Calu3 (cell line): ENCODE data around the gene NDST3. TPM values are rescaled to one million over a fixed set of nuclear protein-coding genes. Genes with fewer than 3 reads are reported as not detected.

ENCODE experiments used
- BruUV-seq: library from RNA; stranded (reverse); fragments of 400-500 nt; replicated peaks from 2 replicates; lab custom pipeline; 2021; lab: Mats Ljungman, UMichigan
- CTCF ChIA-PET: fragments of 300-600 bp; sonication (Branson Sonifier 250); formaldehyde crosslinking; loops from one replicate; lab custom pipeline; 2022; ENCODE audit warnings: antibody characterized with exemption; lab: Charles Lee
- DNase-seq: peaks from one replicate; pipeline ENCODE4 v3.0.0; 2022
- H3K27ac Mint-ChIP-seq: one replicate; pipeline ENCODE4 v1.8.0; 2022; ENCODE audit warnings: mixed read lengths; ENCODE audit not compliant: unreplicated experiment
- H3K27me3 Mint-ChIP-seq: one replicate; pipeline ENCODE4 v1.8.0; 2022; ENCODE audit warnings: mixed read lengths; ENCODE audit not compliant: unreplicated experiment
- H3K36me3 Mint-ChIP-seq: one replicate; pipeline ENCODE4 v1.8.0; 2022; ENCODE audit warnings: mild to moderate bottlenecking, moderate library complexity, mixed read lengths; ENCODE audit not compliant: insufficient read depth, unreplicated experiment
- H3K4me1 Mint-ChIP-seq: one replicate; pipeline ENCODE4 v1.8.0; 2022; ENCODE audit warnings: mild to moderate bottlenecking, low read depth, mixed read lengths; ENCODE audit not compliant: unreplicated experiment
- H3K4me3 Mint-ChIP-seq: one replicate; pipeline ENCODE4 v1.8.0; 2022; ENCODE audit warnings: mild to moderate bottlenecking, low read depth, moderate library complexity, mixed read lengths; ENCODE audit not compliant: unreplicated experiment
- H3K9me3 Mint-ChIP-seq: one replicate; pipeline ENCODE4 v1.8.0; 2022; ENCODE audit warnings: low read depth, mixed read lengths; ENCODE audit not compliant: unreplicated experiment
- intact Hi-C: fragments of 100-400 bp; cut with micrococcal nuclease; formaldehyde crosslinking; loops from one replicate; pipeline ENCODE4 v1.10.0; 2022; ENCODE audit not compliant: unreplicated experiment
- total RNA-seq: library from RNA; stranded (reverse); gene quantifications from 2 replicates; pipeline ENCODE4 v1.2.3, GENCODE V29; 2022
- TF ChIP-seq, protein P1 (sequence below): fragments of 200-600 bp; IDR thresholded peaks from one replicate; pipeline ENCODE4 v1.8.0; 2022; ENCODE audit warnings: antibody characterized with exemption; ENCODE audit not compliant: unreplicated experiment

Gene NDST3
- total RNA-seq, 1 experiment from 2014 or later, result 0.12 TPM

DNA sequence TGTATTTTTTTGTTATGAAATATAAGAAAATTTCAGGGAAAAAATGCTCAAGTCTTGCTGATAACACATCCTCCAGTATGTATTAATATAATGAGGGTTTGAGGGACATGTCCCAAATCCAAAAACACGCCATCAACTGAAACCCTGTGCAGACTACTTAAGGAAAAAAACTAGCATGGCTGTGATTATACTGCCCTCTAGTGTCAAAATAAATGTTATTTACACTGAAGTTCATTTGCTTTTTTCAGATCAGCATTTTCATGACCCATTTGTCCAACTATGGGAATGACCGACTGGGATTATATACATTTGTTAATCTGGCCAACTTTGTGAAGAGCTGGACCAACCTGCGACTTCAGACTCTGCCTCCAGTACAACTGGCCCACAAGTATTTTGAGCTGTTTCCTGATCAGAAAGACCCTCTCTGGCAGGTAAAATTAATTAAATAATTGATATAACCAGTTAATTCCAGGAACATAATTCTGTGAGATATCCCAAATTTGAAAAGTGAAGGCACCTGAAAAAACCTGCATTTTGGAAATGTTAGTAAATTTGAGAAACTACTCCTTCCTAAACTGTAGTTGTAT, 190.1 kb downstream of the NDST3 start:
- H3K36me3 Mint-ChIP-seq, result no peaks in the 10 kb centered on the region
- no peak for DNase-seq
- TF ChIP-seq, protein P1, sequence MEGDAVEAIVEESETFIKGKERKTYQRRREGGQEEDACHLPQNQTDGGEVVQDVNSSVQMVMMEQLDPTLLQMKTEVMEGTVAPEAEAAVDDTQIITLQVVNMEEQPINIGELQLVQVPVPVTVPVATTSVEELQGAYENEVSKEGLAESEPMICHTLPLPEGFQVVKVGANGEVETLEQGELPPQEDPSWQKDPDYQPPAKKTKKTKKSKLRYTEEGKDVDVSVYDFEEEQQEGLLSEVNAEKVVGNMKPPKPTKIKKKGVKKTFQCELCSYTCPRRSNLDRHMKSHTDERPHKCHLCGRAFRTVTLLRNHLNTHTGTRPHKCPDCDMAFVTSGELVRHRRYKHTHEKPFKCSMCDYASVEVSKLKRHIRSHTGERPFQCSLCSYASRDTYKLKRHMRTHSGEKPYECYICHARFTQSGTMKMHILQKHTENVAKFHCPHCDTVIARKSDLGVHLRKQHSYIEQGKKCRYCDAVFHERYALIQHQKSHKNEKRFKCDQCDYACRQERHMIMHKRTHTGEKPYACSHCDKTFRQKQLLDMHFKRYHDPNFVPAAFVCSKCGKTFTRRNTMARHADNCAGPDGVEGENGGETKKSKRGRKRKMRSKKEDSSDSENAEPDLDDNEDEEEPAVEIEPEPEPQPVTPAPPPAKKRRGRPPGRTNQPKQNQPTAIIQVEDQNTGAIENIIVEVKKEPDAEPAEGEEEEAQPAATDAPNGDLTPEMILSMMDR, result peak; percentile 29
- no peaks in the 10 kb centered on the region for H3K9me3 Mint-ChIP-seq
- intact Hi-C loops, result loop anchor here (5.0 to 10.0 kb wide), 3 partner anchors 190 to 1092 kb away; partner anchors contain the start of gene NDST3
- H3K27me3 Mint-ChIP-seq, result no peaks in the 10 kb centered on the region
- no peak overlapping the region for H3K27ac Mint-ChIP-seq
- H3K4me1 Mint-ChIP-seq, result no peaks in the 10 kb centered on the region
- H3K4me3 Mint-ChIP-seq, result no peak overlapping the region
- CTCF ChIA-PET, result no interaction called here
- no TSS peak for BruUV-seq

DNA sequence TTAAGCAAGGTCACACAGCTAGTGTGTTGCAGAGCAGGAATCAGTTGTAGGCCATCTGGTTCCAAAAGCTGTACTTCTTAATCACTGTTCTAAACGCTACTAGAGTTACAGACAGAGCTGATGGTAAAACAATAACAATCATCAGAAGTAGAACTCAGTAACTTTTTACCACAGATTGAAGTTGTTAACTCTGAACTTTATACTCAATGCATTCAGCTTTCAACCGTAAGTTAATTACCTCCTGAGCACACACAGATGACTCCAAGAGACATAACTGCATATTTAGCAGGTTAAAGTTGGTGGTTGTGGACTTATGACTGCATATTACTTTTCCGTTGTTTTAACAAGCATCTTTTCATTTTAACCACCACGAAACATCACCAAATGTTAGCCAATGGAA, 191.2 kb downstream of the NDST3 start:
- H3K36me3 Mint-ChIP-seq, result no peaks in the 10 kb centered on the region
- H3K4me3 Mint-ChIP-seq, result no peak overlapping the region
- CTCF ChIA-PET, result no interaction called here
- no peaks in the 10 kb centered on the region for H3K27me3 Mint-ChIP-seq
- DNase-seq, result no peak
- intact Hi-C loops, result loop anchor here (10.0 kb wide), 1 partner anchor 191 kb away; the partner anchor contains the start of gene NDST3
- H3K9me3 Mint-ChIP-seq, result no peaks in the 10 kb centered on the region
- no peak overlapping the region for H3K27ac Mint-ChIP-seq
- TF ChIP-seq, protein P1, result no peak
- H3K4me1 Mint-ChIP-seq, result no peaks in the 10 kb centered on the region
- no TSS peak for BruUV-seq

DNA sequence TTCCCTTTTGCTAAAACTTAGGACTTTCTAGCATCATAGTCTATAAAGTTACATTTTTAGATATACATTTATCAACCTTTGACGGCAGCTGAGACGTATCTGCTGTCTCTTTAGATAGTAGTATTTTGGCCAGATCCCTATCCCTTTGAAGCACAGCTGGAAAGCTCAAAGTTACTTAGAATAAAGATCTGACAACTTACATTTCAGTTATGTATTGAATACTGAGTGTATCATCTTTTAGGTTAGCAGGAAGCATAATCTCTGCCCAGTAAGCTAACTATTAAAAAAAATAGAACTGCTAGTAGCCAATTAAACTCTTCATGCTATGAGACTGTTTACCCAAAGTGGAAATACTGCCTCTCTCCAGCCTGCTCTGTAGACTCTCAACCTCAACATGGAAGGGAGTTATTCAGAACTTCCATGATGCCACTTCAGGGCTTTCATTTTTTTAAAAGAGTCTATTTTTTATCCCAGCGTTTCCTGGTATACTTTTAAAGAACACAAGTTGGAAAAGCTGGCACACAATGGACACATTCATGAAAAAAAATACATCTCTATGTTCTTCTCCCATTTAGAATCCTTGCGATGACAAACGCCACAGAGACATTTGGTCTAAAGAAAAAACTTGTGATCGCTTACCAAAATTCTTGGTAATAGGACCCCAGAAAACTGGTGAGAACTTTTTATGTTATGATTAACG, 192.2 kb downstream of the NDST3 start:
- BruUV-seq, result no TSS peak
- no peak for DNase-seq
- Mint-ChIP-seq H3K4me3 (no peak overlapping the region), H3K27ac (no peak overlapping the region), H3K9me3 (no peaks in the 10 kb centered on the region), H3K36me3 (no peaks in the 10 kb centered on the region), H3K4me1 (no peaks in the 10 kb centered on the region), H3K27me3 (no peaks in the 10 kb centered on the region)
- CTCF ChIA-PET, result no interaction called here
- intact Hi-C loops, result loop anchor here (10.0 kb wide), 1 partner anchor 192 kb away; the partner anchor contains the start of gene NDST3
- TF ChIP-seq, protein P1, result no peak

DNA sequence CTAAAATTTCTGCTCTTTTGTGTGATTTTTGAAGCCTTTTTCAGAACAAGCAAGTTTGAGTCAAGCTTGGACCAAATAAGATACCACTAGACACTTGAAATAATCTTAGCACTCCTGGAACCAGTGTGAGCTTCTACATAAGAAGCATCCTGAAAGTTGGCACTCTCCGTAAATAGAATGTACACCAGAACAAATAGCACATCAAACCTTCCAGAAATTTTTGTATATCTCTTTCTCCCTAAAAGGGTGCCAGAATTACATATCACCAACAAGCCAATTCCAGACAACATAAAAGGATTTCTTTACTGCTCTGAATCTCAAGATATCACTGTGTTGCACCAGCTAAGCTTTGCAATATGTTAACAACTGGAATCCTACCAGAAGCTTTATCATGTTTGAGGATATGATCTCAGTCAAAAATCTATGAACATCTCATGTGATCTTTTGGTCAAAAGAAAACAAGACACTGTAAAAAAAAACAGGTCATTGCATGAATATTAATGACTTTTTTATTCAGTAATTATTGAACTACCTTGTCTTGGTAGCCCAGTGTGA, 201.4 kb downstream of the NDST3 start:
- H3K27me3 Mint-ChIP-seq, result no peaks in the 10 kb centered on the region
- H3K4me3 Mint-ChIP-seq, result no peak overlapping the region
- CTCF ChIA-PET, result no interaction called here
- H3K9me3 Mint-ChIP-seq, result no peaks in the 10 kb centered on the region
- H3K27ac Mint-ChIP-seq, result no peak overlapping the region
- no peaks in the 10 kb centered on the region for H3K36me3 Mint-ChIP-seq
- no peaks in the 10 kb centered on the region for H3K4me1 Mint-ChIP-seq
- no peak for DNase-seq
- intact Hi-C loops, result no loop called here
- TF ChIP-seq, protein P1, result no peak
- no TSS peak for BruUV-seq
